ENCODE data around the gene NCOR2. TPM values are rescaled to one million over a fixed set of nuclear protein-coding genes. Genes with fewer than 3 reads are reported as not detected.

NCOR2 gene
- total and polyA plus RNA-seq, 2 donors (not counting 3 experiments of a cell fraction or from before 2014, with no cell fraction given) = 26.5 to 241 TPM

DNA sequence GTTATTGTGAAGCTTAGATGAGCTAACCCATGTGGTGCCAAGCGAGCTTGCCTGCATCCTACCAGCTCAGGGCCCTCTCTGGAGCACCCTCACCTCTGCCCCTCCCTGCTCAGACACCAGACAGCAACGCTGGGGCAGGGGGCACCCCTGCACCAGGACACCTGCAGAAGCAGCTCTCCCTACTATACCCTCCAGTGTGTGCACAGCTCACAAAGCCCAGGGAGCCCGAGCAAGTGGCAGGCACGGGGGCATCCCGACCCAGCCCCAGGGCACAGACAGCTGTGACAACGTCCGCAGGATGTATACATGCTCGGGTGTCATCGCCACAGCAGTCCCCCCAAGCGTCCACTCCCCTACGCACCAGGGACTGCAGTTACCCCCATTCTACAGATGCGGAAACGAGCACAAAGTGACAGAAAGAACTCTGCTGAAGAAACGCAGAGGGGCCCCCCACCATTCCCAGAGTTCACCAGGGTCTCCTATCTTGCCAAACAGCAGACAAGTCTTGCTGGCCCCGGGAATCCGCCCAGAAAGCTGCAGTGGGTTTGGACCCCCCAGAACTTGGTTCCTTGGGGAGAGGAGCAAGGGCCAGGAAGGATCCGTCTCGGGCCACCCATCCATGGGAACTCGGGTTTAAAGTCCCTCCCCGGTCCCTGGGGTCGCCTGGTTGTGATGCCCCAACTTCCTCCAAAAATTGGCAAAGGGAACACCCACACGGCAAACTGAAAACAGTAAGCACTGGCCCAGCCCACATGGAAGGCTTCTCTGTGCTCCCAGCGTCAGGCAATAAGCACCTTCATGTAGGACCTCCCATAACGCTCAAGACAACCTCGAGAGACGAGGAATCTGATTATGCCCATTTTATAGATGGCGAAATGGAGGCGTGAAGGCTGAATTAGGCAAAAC, 12.0 kb downstream of the NCOR2 start:
- dilution Hi-C loops (cut with MboI; ENCODE audit: extremely low pct_ligation_motif_present, low sequenced_read_pairs) = loop anchor here (25.0 kb wide), 1 partner anchor 132 kb away; no protein-coding TSS in a partner anchor
- Histone ChIP-seq H3K27me3 (ENCODE audit: control insufficient read depth in 2 of 2, insufficient read depth in 2 of 2, low read length in 2 of 2) (no peaks in the 10 kb centered on the region), H3K4me1 (ENCODE audit: control insufficient read depth, extremely low read depth, insufficient read depth, low read length) (peaks cover 14% of the 10 kb centered on the region), H3K9me3 (replicated peaks; ENCODE audit: control insufficient read depth, insufficient read depth, low read length) (no peaks in the 10 kb centered on the region), H3K9me1 (replicated peaks; ENCODE audit: control insufficient read depth, extremely low read depth, insufficient read depth, low read length) (no peaks in the 10 kb centered on the region), H3K4me3 (replicated peaks in 1 of 3; ENCODE audit: insufficient read depth in 1 of 3, low read depth in 1 of 3, low read length in 3 of 3) (no peak overlapping the region), H3K4me2 (ENCODE audit: insufficient read depth, low read length) (no peak overlapping the region), H2AFZ (ENCODE audit: low read depth, low read length) (no peak overlapping the region), H4K20me1 (replicated peaks; ENCODE audit: control insufficient read depth, extremely low read depth, insufficient read depth, low read length) (no peaks in the 10 kb centered on the region), H3K79me2 (ENCODE audit: control insufficient read depth, insufficient read depth, low read length) (peaks cover 92% of the 10 kb centered on the region), H3K9ac (replicated peaks; ENCODE audit: extremely low read depth, insufficient read depth, low read length) (no peak overlapping the region), H3K36me3 (ENCODE audit: control insufficient read depth in 2 of 2, extremely low read depth in 1 of 2, insufficient read depth in 2 of 2, low read length in 2 of 2) (no peaks in the 10 kb centered on the region), H3K27ac (ENCODE audit: insufficient read depth, low read depth, low read length) (no peak overlapping the region)
- TF ChIP-seq JUN (IDR thresholded peaks at IDR 0.05; ENCODE audit: borderline replicate concordance, insufficient read depth, insufficient read length, low read depth) = no peak
- no peak for TF ChIP-seq POLR2AphosphoS5 (IDR thresholded peaks at IDR 0.05; ENCODE audit: insufficient read depth, low read depth, low read length)
- TF ChIP-seq GATA2 (IDR thresholded peaks at IDR 0.05; ENCODE audit: insufficient read depth, insufficient read length, low read depth, low read length) = no peak
- no peak for TF ChIP-seq EZH2 (IDR thresholded peaks at IDR 0.05; ENCODE audit: borderline replicate concordance, low read depth, low read length, severe bottlenecking)
- intact Hi-C loops (cut with micrococcal nuclease) = no loop called here
- ChIA-PET POLR2A (no interaction called here), CTCF (interaction anchor here (0.6 to 1.5 kb wide), 7 partner anchors 9 to 133 kb away, joined by 3 to 6 read pairs (median 3); no protein-coding TSS in a partner anchor)
- no TSS peak for BruUV-seq (replicated peaks)
- FAIRE-seq (no peak), DNase-seq (ENCODE audit: low read depth, low spot score) (no peak)

DNA sequence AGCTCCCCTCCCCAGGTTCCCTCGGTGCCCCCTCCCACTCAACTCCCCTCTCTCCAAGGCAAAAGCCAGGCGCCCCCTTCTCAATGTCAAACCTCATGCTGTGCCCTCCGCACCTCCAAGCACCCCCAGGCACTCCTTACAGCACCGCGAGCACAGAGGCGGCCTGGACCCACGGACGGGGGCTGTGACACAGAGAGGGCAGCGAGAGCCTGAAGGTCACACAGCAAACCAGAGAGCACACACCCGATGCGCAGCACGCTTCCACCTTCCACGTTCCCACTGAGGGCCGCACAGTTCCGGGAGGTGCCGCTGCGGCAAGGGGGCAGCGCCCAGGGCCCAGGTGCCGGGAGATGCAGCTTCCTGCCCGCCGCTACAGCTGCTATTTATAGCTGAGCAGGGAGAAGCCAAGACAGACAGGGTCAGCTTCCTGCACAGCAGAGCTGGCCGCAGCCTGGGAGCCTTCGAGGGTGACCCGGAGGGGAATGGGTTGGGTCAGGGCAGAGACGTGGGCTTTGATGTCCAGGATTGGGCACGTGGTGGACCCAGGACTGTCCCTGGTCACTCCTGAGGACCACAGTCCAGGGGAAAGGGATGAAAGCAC, 12.9 kb downstream of the NCOR2 start:
- no TSS peak for BruUV-seq (replicated peaks)
- no peak overlapping the region for H3K27ac ChIP-seq (ENCODE audit: insufficient read depth, low read depth, low read length)
- FAIRE-seq = no peak
- CTCF ChIA-PET = interaction anchor here (0.6 to 1.5 kb wide), 7 partner anchors 10 to 134 kb away, joined by 3 to 6 read pairs (median 3); no protein-coding TSS in a partner anchor
- H3K9ac ChIP-seq (replicated peaks; ENCODE audit: extremely low read depth, insufficient read depth, low read length) = no peak overlapping the region
- H3K9me1 ChIP-seq (replicated peaks; ENCODE audit: control insufficient read depth, extremely low read depth, insufficient read depth, low read length) = no peaks in the 10 kb centered on the region
- no peak overlapping the region for H3K4me3 ChIP-seq (replicated peaks in 1 of 3; ENCODE audit: insufficient read depth in 1 of 3, low read depth in 1 of 3, low read length in 3 of 3)
- no peak overlapping the region for H3K4me2 ChIP-seq (ENCODE audit: insufficient read depth, low read length)
- dilution Hi-C loops (cut with MboI; ENCODE audit: extremely low pct_ligation_motif_present, low sequenced_read_pairs) = loop anchor here (25.0 kb wide), 1 partner anchor 133 kb away; no protein-coding TSS in a partner anchor
- no peak for TF ChIP-seq JUN (IDR thresholded peaks at IDR 0.05; ENCODE audit: borderline replicate concordance, insufficient read depth, insufficient read length, low read depth)
- no peak for TF ChIP-seq GATA2 (IDR thresholded peaks at IDR 0.05; ENCODE audit: insufficient read depth, insufficient read length, low read depth, low read length)
- no peak for TF ChIP-seq POLR2AphosphoS5 (IDR thresholded peaks at IDR 0.05; ENCODE audit: insufficient read depth, low read depth, low read length)
- no peak for TF ChIP-seq POLR2A (IDR thresholded peaks at IDR 0.05; ENCODE audit: low read depth, low read length)
- no peak for TF ChIP-seq EZH2 (IDR thresholded peaks at IDR 0.05; ENCODE audit: borderline replicate concordance, low read depth, low read length, severe bottlenecking)
- TF ChIP-seq, protein P1, sequence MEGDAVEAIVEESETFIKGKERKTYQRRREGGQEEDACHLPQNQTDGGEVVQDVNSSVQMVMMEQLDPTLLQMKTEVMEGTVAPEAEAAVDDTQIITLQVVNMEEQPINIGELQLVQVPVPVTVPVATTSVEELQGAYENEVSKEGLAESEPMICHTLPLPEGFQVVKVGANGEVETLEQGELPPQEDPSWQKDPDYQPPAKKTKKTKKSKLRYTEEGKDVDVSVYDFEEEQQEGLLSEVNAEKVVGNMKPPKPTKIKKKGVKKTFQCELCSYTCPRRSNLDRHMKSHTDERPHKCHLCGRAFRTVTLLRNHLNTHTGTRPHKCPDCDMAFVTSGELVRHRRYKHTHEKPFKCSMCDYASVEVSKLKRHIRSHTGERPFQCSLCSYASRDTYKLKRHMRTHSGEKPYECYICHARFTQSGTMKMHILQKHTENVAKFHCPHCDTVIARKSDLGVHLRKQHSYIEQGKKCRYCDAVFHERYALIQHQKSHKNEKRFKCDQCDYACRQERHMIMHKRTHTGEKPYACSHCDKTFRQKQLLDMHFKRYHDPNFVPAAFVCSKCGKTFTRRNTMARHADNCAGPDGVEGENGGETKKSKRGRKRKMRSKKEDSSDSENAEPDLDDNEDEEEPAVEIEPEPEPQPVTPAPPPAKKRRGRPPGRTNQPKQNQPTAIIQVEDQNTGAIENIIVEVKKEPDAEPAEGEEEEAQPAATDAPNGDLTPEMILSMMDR (IDR thresholded peaks at IDR 0.05; ENCODE audit: extremely low read depth in 1 of 2, insufficient read depth in 1 of 2, low read depth in 1 of 2, low read length in 2 of 2) = no peak
- TF ChIP-seq, protein P2, sequence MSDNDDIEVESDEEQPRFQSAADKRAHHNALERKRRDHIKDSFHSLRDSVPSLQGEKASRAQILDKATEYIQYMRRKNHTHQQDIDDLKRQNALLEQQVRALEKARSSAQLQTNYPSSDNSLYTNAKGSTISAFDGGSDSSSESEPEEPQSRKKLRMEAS (IDR thresholded peaks at IDR 0.05; ENCODE audit: insufficient read depth, insufficient read length) = no peak
- no peak for TF ChIP-seq FOS (IDR thresholded peaks at IDR 0.05; ENCODE audit: borderline replicate concordance, insufficient read depth, low read length)
- no peak for TF ChIP-seq MYC (IDR thresholded peaks at IDR 0.05; ENCODE audit: low read depth, low read length)
- peaks cover 23% of the 10 kb centered on the region for H3K4me1 ChIP-seq (ENCODE audit: control insufficient read depth, extremely low read depth, insufficient read depth, low read length)
- DNase-seq (ENCODE audit: low read depth, low spot score) = no peak
- H4K20me1 ChIP-seq (replicated peaks; ENCODE audit: control insufficient read depth, extremely low read depth, insufficient read depth, low read length) = no peaks in the 10 kb centered on the region
- POLR2A ChIA-PET = no interaction called here
- peaks cover 92% of the 10 kb centered on the region for H3K79me2 ChIP-seq (ENCODE audit: control insufficient read depth, insufficient read depth, low read length)
- no peaks in the 10 kb centered on the region for H3K27me3 ChIP-seq (ENCODE audit: control insufficient read depth in 2 of 2, insufficient read depth in 2 of 2, low read length in 2 of 2)
- H3K36me3 ChIP-seq (ENCODE audit: control insufficient read depth in 2 of 2, extremely low read depth in 1 of 2, insufficient read depth in 2 of 2, low read length in 2 of 2) = no peaks in the 10 kb centered on the region
- intact Hi-C loops (cut with micrococcal nuclease) = no loop called here
- no peaks in the 10 kb centered on the region for H3K9me3 ChIP-seq (replicated peaks; ENCODE audit: control insufficient read depth, insufficient read depth, low read length)
- no peak overlapping the region for H2AFZ ChIP-seq (ENCODE audit: low read depth, low read length)
